GM23338 (cell line): ENCODE results near the gene C1orf50. TPM values are rescaled to one million over a fixed set of nuclear protein-coding genes. Genes with fewer than 3 reads are reported as not detected.

Experiments
- ATAC-seq: fragments of 200-7000 bp; cut with Tn5 transposase; 3 replicates; pipeline ENCODE4 v1.9.1; 2020
- DNase-seq: peaks from one replicate; pipeline ENCODE4 v3.0.0-alpha.2; 2015; ENCODE audit warnings: low spot score
- H2AFZ ChIP-seq: fragments of 200-600 bp; sonication (generic); 2 replicates; pipeline ENCODE4 v1.8.0; 2016; ENCODE audit warnings: antibody characterized with exemption, mild to moderate bottlenecking, moderate library complexity
- H3F3A ChIP-seq: fragments of 200-600 bp; sonication (generic); replicated peaks from 2 replicates; pipeline ENCODE4 v1.8.0; 2017; ENCODE audit warnings: antibody characterized with exemption, mixed run types, low read depth
- H3K27ac ChIP-seq: fragments of 200-600 bp; sonication (generic); 2 replicates; pipeline ENCODE4 v1.6.1; 2016; ENCODE audit warnings: low read depth
- H3K27me3 ChIP-seq: fragments of 200-600 bp; sonication (generic); 2 replicates; pipeline ENCODE4 v1.8.0; 2016; ENCODE audit warnings: mild to moderate bottlenecking, mixed run types, moderate library complexity; ENCODE audit not compliant: insufficient read depth
- H3K36me3 ChIP-seq: fragments of 200-600 bp; sonication (generic); 2 replicates; pipeline ENCODE4 v1.8.0; 2016; ENCODE audit warnings: mild to moderate bottlenecking; ENCODE audit not compliant: insufficient read depth
- H3K4me1 ChIP-seq: fragments of 200-600 bp; sonication (generic); 2 replicates; pipeline ENCODE4 v1.8.0; 2016; ENCODE audit warnings: mild to moderate bottlenecking, moderate library complexity; ENCODE audit not compliant: insufficient read depth
- H3K4me2 ChIP-seq: fragments of 200-600 bp; sonication (generic); 2 replicates; pipeline ENCODE4 v1.7.1; 2017; ENCODE audit warnings: mixed run types
- H3K4me3 ChIP-seq: fragments of 200-600 bp; sonication (generic); 2 replicates; pipeline ENCODE4 v1.6.1; 2016; ENCODE audit warnings: mixed run types
- H3K79me2 ChIP-seq: fragments of 200-600 bp; sonication (generic); replicated peaks from 2 replicates; pipeline ENCODE4 v1.8.0; 2017; ENCODE audit warnings: mild to moderate bottlenecking; ENCODE audit not compliant: insufficient read depth
- H3K9me2 ChIP-seq: fragments of 200-600 bp; sonication (generic); 2 replicates; pipeline ENCODE4 v1.8.0; 2017; ENCODE audit not compliant: insufficient read depth
- H4K20me1 ChIP-seq: fragments of 200-600 bp; sonication (generic); replicated peaks from 2 replicates; pipeline ENCODE4 v1.8.0; 2017; ENCODE audit warnings: mild to moderate bottlenecking; ENCODE audit not compliant: insufficient read depth
- H3K27ac Mint-ChIP-seq: 2 replicates; pipeline ENCODE4 v1.8.0; 2020; ENCODE audit warnings: inconsistent platforms, mild to moderate bottlenecking, moderate library complexity, mixed read lengths
- H3K27me3 Mint-ChIP-seq: 3 replicates; pipeline ENCODE4 v1.8.0; 2022; ENCODE audit warnings: low read depth, mild to moderate bottlenecking, moderate library complexity, mixed read lengths, inconsistent platforms; ENCODE audit not compliant: insufficient read depth, poor library complexity
- H3K36me3 Mint-ChIP-seq: 3 replicates; pipeline ENCODE4 v1.8.0; 2021; ENCODE audit warnings: low read depth, mild to moderate bottlenecking, inconsistent platforms, moderate library complexity, mixed read lengths
- H3K4me1 Mint-ChIP-seq: 3 replicates; pipeline ENCODE4 v1.8.0; 2020; ENCODE audit warnings: mild to moderate bottlenecking, inconsistent platforms, mixed read lengths
- H3K4me3 Mint-ChIP-seq: 3 replicates; pipeline ENCODE4 v1.8.0; 2021; ENCODE audit warnings: moderate library complexity, mild to moderate bottlenecking, inconsistent platforms, mixed read lengths
- H3K9me3 Mint-ChIP-seq: 3 replicates; pipeline ENCODE4 v1.8.0; 2020; ENCODE audit warnings: moderate library complexity, mild to moderate bottlenecking, inconsistent platforms, mixed read lengths
- CREB1 ChIP-seq: fragments of 250-450 bp; sonication (Bioruptor Pico); IDR thresholded peaks from 2 replicates; pipeline ENCODE4 v1.5.0; 2020; ENCODE audit warnings: low read depth, mild to moderate bottlenecking, moderate library complexity
- CTCF ChIP-seq, 2 experiments: fragments of 200-600 bp in 1 of 2; sonication (generic) in 1 of 2; conservative IDR thresholded peaks; 2 replicates each; pipeline versions ENCODE4 v1.5.1 to v1.6.1; 2016 to 2017; ENCODE audit warnings: antibody characterized with exemption in 2 of 2, low read depth in 2 of 2, mild to moderate bottlenecking in 2 of 2, moderate library complexity in 1 of 2
- EZH2 ChIP-seq: fragments of 200-600 bp; sonication (generic); IDR thresholded peaks from one replicate; pipeline ENCODE4 v1.8.0; 2017; ENCODE audit warnings: antibody characterized with exemption, mild to moderate bottlenecking, low read depth; ENCODE audit not compliant: unreplicated experiment
- POLR2AphosphoS5 ChIP-seq: IDR thresholded peaks from 2 replicates; pipeline ENCODE4 v1.6.1; 2016; ENCODE audit warnings: antibody characterized with exemption, low read depth
- ZNF114 ChIP-seq: fragments of 250-450 bp; sonication (Bioruptor Pico); IDR thresholded peaks from 2 replicates; pipeline ENCODE4 v1.5.0; 2020; ENCODE audit warnings: mild to moderate bottlenecking, moderate library complexity
- ZNF331 ChIP-seq: fragments of 250-450 bp; sonication (Bioruptor Pico); IDR thresholded peaks from 2 replicates; pipeline ENCODE4 v1.5.0; 2020; ENCODE audit warnings: low read depth, mild to moderate bottlenecking, moderate library complexity
- ZNF462 ChIP-seq: fragments of 250-450 bp; sonication (Bioruptor Pico); IDR thresholded peaks from 2 replicates; pipeline ENCODE4 v1.5.0; 2020; ENCODE audit warnings: mild to moderate bottlenecking, moderate library complexity
- polyA plus RNA-seq: library from polyadenylated mRNA; unstranded; fragments of >200 nt; fragmentation: Nextera tagmentation; extraction: Ambion mirVana; gene quantifications from 2 replicates; pipeline ENCODE4 v1.2.1, GENCODE V29; 2016
- total RNA-seq: library from RNA; depleted of rRNA; stranded (reverse); fragments of >200 nt; shearing (Covaris generic); gene quantifications from 2 replicates; pipeline ENCODE4 v1.2.3, GENCODE V29; 2014

The C1orf50 gene
- total and polyA plus RNA-seq, 2 experiments from 2014 or later = 4.4 to 4.7 TPM

- H2AFZ ChIP-seq = no peak overlapping the region
- DNase-seq (no peak), ATAC-seq (no peak)
- Mint-ChIP-seq H3K4me1 (no peaks in the 10 kb centered on the region), H3K9me3 (peaks cover 21% of the 10 kb centered on the region; the same call in 2 of the 3 replicates), H3K4me3 (no peak overlapping the region), H3K36me3 (peaks cover 27% of the 10 kb centered on the region), H3K27ac (no peak overlapping the region), H3K27me3 (peaks cover 2% of the 10 kb centered on the region)
- H3K27me3 ChIP-seq = no peaks in the 10 kb centered on the region
- no peaks in the 10 kb centered on the region for H3F3A ChIP-seq
- H3K9me2 ChIP-seq = no peaks in the 10 kb centered on the region
- H4K20me1 ChIP-seq = no peaks in the 10 kb centered on the region
- no peaks in the 10 kb centered on the region for H3K4me1 ChIP-seq
- no peak overlapping the region for H3K27ac ChIP-seq
- H3K4me2 ChIP-seq = no peak overlapping the region
- no peak overlapping the region for H3K4me3 ChIP-seq
- TF ChIP-seq POLR2AphosphoS5 = no peak
- no peak for TF ChIP-seq CTCF (conservative IDR thresholded peaks at IDR 0.05; ENCODE audit: low read depth in 2 of 2)
- no peaks in the 10 kb centered on the region for H3K79me2 ChIP-seq
- H3K36me3 ChIP-seq = 0 out of 2 replicates have a peak, but pooled peaks cover 11% of the 10 kb centered on the region
These were observed 39.1 kb downstream of the C1orf50 start for GRCh38 chr1:42806171-42806570.

GRCh38 chr1:42806593-42806992, 39.5 kb downstream of the C1orf50 start:
- Histone ChIP-seq H3K27ac (no peak overlapping the region), H3K79me2 (no peaks in the 10 kb centered on the region), H3F3A (no peaks in the 10 kb centered on the region), H3K4me2 (no peak overlapping the region), H2AFZ (no peak overlapping the region), H3K27me3 (no peaks in the 10 kb centered on the region), H4K20me1 (no peaks in the 10 kb centered on the region), H3K4me3 (no peak overlapping the region), H3K9me2 (no peaks in the 10 kb centered on the region), H3K36me3 (0 out of 2 replicates have a peak, but pooled peaks cover 11% of the 10 kb centered on the region), H3K4me1 (no peaks in the 10 kb centered on the region)
- no peak overlapping the region for H3K4me3 Mint-ChIP-seq
- peaks cover 27% of the 10 kb centered on the region for H3K36me3 Mint-ChIP-seq
- TF ChIP-seq EZH2 = no peak
- no peak for TF ChIP-seq ZNF331 (CRISPR knock-in tag)
- TF ChIP-seq ZNF114 = no peak
- TF ChIP-seq POLR2AphosphoS5 = no peak
- TF ChIP-seq CREB1 (CRISPR knock-in tag) = no peak
- no peak for TF ChIP-seq ZNF462 (CRISPR knock-in tag)
- no peaks in the 10 kb centered on the region for H3K4me1 Mint-ChIP-seq
- peaks cover 2% of the 10 kb centered on the region for H3K27me3 Mint-ChIP-seq
- H3K9me3 Mint-ChIP-seq = peaks cover 21% of the 10 kb centered on the region; the same call in 2 of the 3 replicates
- no peak for ATAC-seq
- no peak for DNase-seq
- H3K27ac Mint-ChIP-seq = no peak overlapping the region
